GM18951 (cell line): ENCODE measurements around the gene TFB1M.

Experiments used
- POLR2A ChIP-seq: IDR thresholded peaks from 4 replicates; pipeline ENCODE4 v1.6.1; 2011; ENCODE audit warnings: mild to moderate bottlenecking; ENCODE audit not compliant: insufficient read length, insufficient read depth; ENCODE audit errors: extremely low read depth
- in situ Hi-C: fragments of 300-500 bp; cut with MboI; formaldehyde crosslinking; loops from one replicate; pipeline ENCODE4 v1.12.0; 2022; ENCODE audit warnings: low sequenced_read_pairs, mixed read lengths, inconsistent platforms; ENCODE audit not compliant: unreplicated experiment

The TFB1M gene

GRCh38 chr6:155341130-155341828, 27.0 kb upstream of the TFB1M start:
- TF ChIP-seq POLR2A: no peak
- in situ Hi-C loops: loop anchor here (25.0 kb wide), 3 partner anchors 546 to 1221 kb away; no protein-coding TSS in a partner anchor

GRCh38 chr6:155340464-155341129, 26.3 kb upstream of the TFB1M start:
- TF ChIP-seq POLR2A: no peak
- in situ Hi-C loops: loop anchor here (25.0 kb wide), 3 partner anchors 547 to 1222 kb away; no protein-coding TSS in a partner anchor

- in situ Hi-C loops: loop anchor here (25.0 kb wide), 3 partner anchors 547 to 1222 kb away; no protein-coding TSS in a partner anchor
These were observed 25.6 kb upstream of the TFB1M start for GRCh38 chr6:155339929-155340328.

GRCh38 chr6:155338237-155338636, 24.0 kb upstream of the TFB1M start:
- in situ Hi-C loops: loop anchor here (25.0 kb wide), 3 partner anchors 549 to 1224 kb away; no protein-coding TSS in a partner anchor

- TF ChIP-seq POLR2A: no peak
- in situ Hi-C loops: loop anchor here (25.0 kb wide), 3 partner anchors 552 to 1227 kb away; no protein-coding TSS in a partner anchor
These were observed 21.0 kb upstream of the TFB1M start for GRCh38 chr6:155335265-155335664.

GRCh38 chr6:155334073-155334472, 19.8 kb upstream of the TFB1M start:
- in situ Hi-C loops: loop anchor here (25.0 kb wide), 3 partner anchors 553 to 1228 kb away; no protein-coding TSS in a partner anchor

- no peak for TF ChIP-seq POLR2A
- in situ Hi-C loops: loop anchor here (25.0 kb wide), 3 partner anchors 554 to 1229 kb away; no protein-coding TSS in a partner anchor
These were observed 19.1 kb upstream of the TFB1M start for GRCh38 chr6:155333414-155333813.

DNA sequence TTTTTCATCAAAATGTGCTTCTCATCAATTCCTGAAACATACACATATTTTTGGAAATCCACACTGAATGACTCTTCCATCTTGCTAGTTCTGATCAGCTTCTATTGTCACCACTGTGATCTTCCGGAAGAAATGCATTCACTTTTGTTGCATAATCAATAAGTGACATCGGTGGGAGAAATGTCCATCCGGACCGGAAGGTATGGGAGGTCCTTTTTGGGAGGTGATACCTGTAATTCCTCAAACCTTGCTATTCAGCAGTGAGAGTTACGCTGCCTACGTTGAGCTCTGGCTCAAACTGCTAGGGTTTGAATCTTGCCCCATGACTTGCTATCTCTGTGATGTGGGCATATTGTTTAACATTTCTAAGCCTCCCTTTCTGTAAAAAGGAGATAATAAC, 16.6 kb upstream of the TFB1M start:
- no peak for TF ChIP-seq POLR2A
- in situ Hi-C loops: loop anchor here (25.0 kb wide), 3 partner anchors 556 to 1231 kb away; no protein-coding TSS in a partner anchor

DNA sequence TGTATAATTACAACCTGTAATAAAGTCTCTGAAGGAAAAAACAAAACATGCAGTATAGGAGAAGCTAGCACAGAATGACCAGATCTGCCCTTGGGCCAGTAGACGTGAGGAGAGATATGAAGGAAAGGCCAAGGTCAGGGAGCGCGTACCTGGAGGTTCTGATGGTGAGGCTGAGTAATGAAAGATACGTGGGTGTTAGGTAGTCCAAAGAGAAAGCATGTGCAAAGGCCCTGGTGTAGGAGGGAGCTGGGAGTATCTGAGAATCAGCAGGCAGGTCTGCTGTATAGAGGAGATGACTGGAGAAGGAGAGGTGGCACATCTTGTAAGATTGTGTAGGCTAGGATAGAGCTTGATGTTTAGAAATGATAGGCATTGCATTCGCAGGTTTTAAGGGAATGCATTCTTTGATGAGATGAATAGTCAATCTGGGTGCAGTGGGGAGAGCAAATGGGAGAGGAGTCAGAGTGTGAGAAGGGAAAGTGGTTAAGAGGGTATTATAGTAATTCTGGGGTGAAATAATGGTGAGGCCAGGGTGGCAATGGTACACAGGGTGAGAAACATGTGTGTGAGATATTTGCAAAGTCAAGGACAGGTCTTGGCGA, 15.9 kb upstream of the TFB1M start:
- in situ Hi-C loops: loop anchor here (25.0 kb wide), 3 partner anchors 557 to 1232 kb away; no protein-coding TSS in a partner anchor
- no peak for TF ChIP-seq POLR2A

- in situ Hi-C loops: loop anchor here (5.0 to 25.0 kb wide), 4 partner anchors 203 to 1233 kb away; no protein-coding TSS in a partner anchor
- no peak for TF ChIP-seq POLR2A
These were observed 15.3 kb upstream of the TFB1M start for GRCh38 chr6:155329460-155330132.

DNA sequence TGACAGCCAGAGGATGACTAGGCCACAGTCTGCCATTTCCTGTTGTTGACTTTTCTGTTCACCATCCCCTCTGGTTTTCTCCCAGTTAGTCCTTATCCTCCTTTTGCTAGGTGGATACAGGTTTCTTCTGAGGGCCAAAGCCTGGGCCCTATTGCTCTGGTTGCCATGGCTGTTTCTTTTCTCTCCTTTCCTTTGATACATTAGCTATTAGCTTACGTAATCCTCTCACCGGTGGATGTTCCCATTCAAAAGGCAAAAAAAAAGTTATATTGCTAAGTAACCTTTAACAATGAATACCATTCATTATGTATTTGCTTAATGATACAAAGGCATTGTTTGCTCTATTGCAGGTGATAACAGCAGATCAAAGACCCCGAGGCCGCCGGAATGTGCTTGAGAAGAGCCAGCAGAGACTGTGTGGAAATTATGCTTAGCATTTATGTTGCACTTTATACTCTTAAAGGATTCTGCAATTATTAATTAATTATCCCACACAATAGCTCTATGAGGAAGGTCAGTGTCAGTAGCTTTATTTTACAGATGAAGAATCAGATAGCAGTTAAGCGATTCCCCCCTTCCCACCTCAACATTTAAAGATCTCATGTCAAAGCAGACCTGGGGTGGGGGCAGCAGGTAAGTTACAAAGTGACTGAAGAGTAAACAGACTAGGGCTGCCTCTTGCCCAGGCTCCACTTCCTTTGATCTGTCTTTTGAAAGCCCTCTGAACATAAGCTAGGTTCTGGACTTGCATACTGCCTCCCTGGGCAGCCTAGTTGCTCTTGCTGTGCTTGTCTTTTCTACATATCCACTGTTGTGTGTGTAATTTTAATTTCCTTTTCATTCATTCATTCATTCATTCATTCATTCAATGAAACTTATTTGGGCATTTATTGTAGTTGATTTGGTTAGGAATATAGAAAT, 14.5 kb upstream of the TFB1M start:
- in situ Hi-C loops: loop anchor here (5.0 to 25.0 kb wide), 4 partner anchors 204 to 1234 kb away; no protein-coding TSS in a partner anchor

GRCh38 chr6:155328074-155328538, 13.8 kb upstream of the TFB1M start:
- in situ Hi-C loops: loop anchor here (5.0 to 25.0 kb wide), 4 partner anchors 204 to 1234 kb away; no protein-coding TSS in a partner anchor

More for the DNA sequence above, 14.5 kb upstream of the TFB1M start:
- TF ChIP-seq POLR2A: no peak

More at GRCh38 chr6:155328074-155328538, 13.8 kb upstream of the TFB1M start:
- no peak for TF ChIP-seq POLR2A
